ENCODE measurements around the gene CXCR2.
A peak's percentile ranks its signal among the peaks of the same experiment; 100 is the strongest.

GRCh38 chr2:218186355-218186766, 60.5 kb downstream of the CXCR2 start:
- peak; percentile 78 to 83 (median 82) for TF ChIP-seq CTCF (IDR thresholded peaks at IDR 0.05)
- TF ChIP-seq POLR2A (IDR thresholded peaks at IDR 0.05), result no peak

Data from adrenal gland (tissue), 5 donors.